GM18498 (cell line): ENCODE results near the gene PSME4.

Experiments
- ATAC-seq: cut with Tn5 transposase; IDR thresholded peaks from one replicate; pipeline ENCODE4 v1.9.1; 2021; ENCODE audit warnings: mild to moderate bottlenecking, moderate library complexity; ENCODE audit not compliant: unreplicated experiment

PSME4 gene, protein sequence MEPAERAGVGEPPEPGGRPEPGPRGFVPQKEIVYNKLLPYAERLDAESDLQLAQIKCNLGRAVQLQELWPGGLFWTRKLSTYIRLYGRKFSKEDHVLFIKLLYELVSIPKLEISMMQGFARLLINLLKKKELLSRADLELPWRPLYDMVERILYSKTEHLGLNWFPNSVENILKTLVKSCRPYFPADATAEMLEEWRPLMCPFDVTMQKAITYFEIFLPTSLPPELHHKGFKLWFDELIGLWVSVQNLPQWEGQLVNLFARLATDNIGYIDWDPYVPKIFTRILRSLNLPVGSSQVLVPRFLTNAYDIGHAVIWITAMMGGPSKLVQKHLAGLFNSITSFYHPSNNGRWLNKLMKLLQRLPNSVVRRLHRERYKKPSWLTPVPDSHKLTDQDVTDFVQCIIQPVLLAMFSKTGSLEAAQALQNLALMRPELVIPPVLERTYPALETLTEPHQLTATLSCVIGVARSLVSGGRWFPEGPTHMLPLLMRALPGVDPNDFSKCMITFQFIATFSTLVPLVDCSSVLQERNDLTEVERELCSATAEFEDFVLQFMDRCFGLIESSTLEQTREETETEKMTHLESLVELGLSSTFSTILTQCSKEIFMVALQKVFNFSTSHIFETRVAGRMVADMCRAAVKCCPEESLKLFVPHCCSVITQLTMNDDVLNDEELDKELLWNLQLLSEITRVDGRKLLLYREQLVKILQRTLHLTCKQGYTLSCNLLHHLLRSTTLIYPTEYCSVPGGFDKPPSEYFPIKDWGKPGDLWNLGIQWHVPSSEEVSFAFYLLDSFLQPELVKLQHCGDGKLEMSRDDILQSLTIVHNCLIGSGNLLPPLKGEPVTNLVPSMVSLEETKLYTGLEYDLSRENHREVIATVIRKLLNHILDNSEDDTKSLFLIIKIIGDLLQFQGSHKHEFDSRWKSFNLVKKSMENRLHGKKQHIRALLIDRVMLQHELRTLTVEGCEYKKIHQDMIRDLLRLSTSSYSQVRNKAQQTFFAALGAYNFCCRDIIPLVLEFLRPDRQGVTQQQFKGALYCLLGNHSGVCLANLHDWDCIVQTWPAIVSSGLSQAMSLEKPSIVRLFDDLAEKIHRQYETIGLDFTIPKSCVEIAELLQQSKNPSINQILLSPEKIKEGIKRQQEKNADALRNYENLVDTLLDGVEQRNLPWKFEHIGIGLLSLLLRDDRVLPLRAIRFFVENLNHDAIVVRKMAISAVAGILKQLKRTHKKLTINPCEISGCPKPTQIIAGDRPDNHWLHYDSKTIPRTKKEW (N-terminal part only)

GRCh38 chr2:53970724-53971602 lies at the start of gene PSME4:
TSS of gene PSME4 (minus strand) at chr2:53970993. CDS start at chr2:53970784, 209 bp downstream.
- ATAC-seq, result peak; percentile 91

DNA sequence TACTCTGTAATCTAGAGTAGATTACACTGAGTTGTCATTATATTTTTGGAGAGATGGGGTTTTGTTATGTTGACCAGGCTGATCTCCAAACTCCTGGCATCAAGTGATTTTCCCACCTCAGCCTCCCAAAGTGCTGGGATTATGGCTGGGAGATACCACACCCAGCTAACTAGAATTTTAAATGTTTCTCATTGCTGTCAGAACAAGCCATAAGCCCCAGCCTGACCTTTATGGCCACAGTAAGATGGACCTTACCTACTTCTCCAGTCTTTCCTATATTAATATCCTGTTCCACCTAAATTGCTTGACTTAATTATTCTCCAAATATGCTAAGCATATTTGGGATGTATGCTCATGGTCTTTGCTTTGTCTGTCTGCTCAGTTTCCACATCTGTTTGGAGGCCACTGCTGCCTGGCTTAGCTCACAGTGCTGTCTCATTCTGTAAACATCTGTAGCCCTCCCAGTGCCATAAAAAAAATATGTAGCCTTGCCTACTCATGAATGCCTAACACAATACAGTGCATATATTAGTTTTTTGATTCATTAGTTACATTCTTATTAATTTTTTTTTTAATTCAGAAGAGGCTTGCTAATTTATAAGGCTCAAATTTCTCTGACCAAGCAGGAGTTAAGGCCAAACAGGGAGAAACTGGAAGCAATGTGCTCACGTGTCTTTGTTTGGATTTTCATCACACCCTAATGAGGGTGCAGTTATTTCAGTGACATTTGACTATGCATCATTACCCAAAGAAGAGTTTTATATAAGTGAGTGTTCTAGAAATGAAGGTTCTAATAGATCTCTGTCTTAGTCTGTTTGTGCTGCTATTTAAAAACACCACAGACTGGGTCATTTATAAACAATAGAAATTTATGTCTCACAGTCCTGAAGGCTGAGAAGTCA lies 45.3 kb upstream of the PSME4 start:
- ATAC-seq, result no peak

DNA sequence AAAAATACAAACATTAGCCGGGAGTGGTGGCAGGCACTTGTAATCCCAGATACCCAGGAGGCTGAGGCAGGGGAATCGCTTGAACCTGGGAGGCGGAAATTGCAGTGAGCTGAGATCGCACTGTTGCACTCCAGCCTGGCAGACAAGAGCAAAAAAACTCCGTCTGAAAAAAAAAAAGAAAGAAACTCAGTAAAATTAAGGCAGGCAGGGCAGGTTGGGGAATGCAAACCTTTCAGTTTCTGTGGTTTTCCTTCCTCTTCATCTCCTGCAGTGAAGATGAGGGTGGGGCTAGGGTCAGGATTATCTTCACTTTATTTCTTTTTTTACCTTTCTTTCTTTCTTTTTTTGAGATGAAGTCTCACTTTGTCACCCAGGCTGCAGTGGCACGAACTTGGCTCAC lies 43.2 kb upstream of the PSME4 start:
- ATAC-seq, result no peak

DNA sequence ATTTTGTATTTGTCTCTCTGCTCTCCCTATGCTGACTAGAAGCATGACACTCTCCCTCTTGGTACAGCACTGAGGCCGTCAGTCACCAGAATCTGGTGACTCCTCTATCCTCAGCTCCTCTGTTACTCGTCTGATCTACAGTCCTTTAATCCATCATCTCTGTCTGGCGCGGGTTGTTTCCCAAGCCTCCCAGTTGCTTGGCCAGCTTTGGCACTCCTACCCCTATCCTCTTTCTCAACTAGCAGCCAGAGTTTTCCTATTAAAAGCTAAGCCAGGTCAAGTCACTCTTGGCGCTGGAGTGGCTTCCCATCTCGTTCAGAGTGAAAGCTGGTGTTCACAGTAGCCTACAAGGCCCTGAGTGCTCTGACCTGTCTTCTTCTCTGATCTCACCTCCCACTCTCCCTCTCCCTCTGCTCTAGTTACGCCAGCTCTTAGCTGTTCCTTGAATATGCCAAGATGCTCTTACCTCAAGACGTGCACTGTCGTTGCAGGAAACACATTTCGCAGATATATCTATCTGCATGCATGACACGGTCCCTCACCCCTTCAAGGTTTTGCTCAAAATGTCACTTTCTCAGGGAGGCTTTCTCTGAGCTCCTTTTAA lies 41.8 kb upstream of the PSME4 start:
- no peak for ATAC-seq

DNA sequence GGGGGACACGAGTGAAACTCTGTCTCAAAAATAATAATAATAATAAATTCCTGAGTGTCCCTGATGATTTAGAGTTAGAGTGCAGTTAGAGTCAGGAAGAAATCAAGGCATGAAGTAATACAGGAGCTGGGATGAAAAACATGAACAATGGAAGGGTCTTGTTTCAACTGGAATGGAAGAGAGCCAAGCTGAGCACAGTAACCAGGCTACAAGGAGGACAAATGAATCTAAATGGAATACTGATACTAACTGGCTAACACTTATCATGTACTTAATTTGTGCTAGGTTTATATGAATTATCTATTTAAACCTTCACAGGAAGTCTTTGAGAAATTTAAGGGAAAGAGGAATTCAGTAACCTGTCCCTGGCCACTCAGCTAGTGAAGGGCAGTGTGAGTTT lies 38.8 kb upstream of the PSME4 start:
- no peak for ATAC-seq

- ATAC-seq, result no peak
Measured at GRCh38 chr2:54008439-54008838, 37.6 kb upstream of the PSME4 start.

DNA sequence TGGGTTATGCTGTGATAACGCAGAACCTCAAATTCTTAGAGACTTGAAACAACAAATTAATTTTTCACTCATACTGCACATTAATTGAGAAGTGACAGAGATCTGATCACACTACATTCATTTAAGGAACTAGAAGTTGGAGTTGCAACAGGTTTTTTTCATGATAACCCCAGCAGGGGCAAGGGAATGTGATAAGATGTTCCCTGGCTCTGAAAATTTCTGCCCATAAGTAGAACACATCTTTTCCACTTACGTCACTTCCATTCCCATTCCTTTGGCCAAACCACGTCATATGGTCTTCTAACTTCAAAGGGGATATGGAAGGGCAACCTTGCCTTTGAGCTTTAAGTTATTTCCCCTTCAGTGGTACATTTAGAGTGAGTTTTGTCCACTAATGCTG lies 29.7 kb upstream of the PSME4 start:
- no peak for ATAC-seq

DNA sequence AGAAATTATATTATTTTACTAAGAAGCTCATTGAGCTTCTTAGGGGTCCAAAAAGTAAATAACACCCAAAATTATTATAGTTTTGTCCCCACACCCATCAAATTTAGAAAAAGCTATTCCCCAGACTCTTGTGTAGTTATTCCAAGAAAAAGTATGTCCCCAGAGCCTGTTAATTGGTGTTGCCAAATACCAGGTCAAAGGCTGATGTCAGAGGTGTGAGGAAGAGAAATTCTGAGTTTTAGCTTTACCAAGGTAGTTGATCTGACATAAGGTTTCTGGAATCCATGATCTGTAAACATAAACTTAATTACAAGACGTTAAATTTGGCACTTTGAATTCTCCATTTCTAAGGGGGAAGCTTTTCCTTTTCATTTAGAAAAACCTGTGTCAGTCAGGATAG lies 29.3 kb upstream of the PSME4 start:
- ATAC-seq, result no peak

DNA sequence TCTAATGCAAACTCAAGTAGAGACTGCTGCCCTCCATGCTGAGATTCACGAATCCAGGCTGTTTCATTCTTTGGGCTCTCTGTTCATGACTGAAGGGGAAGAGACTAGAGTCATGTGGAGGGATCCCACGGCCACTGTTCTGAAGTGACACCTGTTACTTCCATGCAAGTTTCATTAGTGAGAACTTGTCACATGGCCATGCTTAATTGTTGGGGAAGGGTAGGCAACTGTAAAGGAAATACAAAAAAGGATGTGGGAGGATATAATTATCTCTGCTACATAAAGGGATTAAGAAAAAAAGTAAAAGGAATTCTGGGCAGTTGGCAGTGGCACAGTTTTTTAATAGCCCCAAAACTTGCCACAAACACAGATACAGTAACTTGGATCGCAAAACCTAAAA lies 28.0 kb upstream of the PSME4 start:
- no peak for ATAC-seq

DNA sequence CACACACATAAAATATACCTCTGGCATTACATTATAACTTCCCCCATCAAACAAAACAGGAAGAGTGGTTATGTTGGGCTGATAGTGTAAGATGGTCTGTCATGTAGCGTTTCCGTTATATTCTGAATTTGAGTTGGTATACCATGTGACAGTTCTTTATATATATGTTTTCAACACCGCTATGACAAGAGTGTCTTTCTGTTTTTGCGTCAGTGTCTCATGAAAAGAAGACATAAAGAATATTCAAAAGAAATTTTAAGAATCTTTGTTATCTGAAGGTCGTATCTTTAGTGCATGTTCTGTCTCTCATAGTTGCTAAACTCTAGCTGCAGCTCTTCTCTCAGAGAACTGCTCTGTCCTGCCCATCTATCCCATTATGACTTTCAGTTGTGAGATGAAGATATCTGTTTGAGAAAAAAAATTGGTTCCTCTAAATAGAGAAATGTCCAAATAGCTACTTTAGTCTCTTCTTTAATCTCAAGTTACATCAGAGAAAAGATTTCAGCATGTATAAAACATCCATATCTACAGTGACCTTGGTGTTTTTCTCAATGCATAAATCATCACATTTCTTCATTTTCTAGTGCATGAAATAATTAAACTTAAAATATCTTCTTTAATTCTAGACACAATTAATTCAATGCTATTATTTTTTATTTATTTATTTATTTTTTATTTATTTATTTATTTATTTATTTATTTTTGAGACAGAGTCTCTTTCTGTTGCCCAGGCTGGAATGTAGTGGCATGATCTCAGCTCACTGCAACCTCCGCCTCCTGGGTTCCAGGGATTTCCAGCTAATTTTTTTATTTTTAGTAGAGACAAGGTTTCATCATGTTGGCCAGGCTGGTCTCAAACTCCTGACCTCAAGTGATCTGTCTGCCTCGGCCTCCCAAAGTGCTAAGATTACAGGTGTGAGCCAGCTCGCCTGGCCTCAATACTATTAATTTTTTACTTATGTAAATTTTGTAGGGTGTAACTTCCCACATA lies 24.3 kb upstream of the PSME4 start:
- peak; percentile 87 for ATAC-seq

DNA sequence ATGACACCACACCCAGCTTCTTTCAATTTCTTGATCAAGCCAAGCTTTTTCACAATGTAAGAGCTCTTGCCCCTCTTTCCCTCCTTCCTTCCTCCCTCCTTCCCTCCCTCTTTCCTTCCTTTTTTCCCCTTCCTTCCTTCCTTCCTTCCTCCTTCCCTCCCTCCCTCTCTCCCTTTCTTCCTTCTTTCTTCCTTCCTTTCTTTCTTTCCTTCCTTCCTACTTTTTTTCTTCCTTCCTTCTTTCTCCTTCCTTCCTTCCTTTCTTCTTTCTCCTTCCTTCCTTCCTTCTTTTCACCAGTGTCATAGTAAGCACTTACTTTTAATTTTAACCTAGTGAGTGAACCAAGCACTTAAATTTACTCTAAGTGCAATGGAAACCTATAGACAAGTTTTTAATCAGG lies 21.2 kb upstream of the PSME4 start:
- ATAC-seq, result no peak

DNA sequence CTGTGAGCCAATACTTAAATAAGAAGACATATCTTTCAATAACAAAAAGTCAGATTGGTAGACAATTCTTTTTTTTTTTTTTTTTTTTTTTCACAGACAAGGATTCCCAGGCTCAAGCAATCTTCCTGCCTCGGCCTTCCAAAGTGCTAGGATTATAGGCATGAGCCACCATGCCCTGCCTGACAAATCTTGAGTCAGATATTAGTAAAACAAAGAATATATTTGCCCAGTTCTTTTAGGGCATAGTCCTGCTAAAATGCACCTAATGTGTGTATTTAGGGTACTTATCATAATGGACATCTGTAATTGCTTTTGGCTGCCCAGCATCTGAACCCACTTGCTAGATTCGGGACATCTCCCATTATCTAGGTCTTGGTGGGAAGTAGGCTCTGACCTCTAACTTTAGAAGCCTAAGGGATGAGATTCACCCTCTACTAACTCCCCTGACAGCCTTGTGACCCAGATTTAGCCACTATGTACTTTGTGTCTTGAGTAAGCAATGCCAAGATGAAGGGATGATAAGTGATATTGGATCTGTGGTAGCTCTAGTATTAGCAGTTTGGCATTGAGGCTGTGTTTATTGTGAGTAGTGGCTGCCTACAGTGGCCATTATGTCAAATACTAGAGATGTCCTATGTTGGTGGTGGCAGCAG lies 18.5 kb upstream of the PSME4 start:
- no peak for ATAC-seq

DNA sequence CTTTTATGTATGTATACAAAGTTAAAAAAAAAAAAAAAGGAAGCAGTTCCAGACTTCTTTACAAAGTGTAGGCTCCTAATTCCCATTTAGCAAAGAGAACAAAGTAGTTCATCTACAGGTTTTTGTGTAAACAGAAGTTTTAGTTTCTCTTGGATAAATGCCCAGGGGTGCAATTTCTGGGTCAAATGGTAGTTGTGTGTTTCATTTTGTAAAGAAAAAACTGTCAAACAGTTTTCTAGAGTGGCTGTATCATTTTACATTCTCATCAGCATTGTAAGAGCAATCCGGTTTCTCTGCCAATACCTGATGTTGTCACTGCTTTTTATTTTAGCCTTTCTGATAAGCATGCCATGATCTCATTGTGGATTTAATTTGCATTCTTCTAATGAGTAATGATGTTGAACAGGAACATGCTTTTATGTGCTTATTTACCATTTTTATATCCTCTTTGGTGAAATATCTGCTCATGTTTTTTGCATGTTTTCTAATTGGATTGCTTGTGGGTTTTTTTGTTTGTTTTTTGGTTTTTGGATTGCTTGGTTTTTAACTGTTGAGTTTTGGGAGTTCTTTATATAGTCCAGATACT lies 16.6 kb upstream of the PSME4 start:
- ATAC-seq, result peak; percentile 67

DNA sequence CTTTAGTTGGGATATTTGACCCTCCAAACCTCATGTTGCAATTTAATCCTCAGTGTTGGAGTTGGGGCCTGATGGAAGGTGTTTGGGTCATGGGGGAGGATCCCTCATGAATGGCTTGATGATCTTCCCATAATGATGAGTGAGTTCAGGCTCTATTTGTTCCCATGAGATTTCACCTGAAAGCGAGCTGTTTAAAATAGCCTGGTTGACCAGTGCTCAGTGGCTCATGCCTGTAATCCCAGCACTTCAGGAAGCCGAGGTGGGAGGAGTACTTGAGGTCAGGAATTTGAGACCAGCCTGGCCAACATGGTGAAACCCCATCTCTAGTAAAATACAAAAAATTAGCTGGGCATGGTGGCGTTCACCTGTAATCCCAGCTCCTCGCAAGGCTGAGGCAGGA lies 14.9 kb upstream of the PSME4 start:
- no peak for ATAC-seq

DNA sequence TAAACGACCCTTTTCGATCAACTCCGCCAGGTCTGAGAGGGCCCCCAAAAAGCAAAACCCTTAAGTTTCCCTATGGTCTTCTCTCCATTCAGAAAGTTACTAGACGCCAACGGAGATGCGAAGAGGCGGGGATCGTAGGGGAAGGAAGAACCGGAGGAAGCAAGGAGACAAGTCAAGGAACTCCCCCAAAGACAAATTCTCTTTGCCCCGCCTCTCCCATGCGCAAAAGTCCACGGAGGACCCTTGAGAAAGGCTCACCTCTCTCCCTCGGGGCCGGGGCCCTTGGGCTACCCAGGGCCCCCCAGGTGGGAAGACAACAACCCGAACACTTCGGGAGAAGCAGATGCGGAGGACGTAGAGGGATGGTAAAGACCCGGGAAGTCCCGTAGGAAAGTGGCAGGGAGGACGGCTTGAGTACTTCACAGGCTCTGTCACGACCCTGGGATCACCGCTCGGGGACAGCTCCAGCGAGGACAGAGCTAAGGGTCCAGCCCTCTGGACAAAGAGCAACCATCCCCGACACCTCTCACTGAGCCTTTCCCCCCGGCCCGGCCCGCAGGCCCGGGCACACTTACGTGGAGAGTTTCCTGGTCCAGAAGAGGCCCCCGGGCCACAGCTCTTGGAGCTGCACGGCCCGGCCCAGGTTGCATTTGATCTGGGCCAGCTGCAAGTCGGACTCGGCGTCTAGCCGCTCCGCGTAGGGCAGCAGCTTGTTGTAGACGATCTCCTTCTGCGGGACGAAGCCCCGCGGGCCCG lies 647 bp downstream of the PSME4 start:
- ATAC-seq, result peak; percentile 32
